NCI-H446 treated with DMSO at 0.1 percent for 48 hours (cell line): ENCODE data around the gene ANKFY1.
"Not testable (repeated sequence)": the region's sequence is repeated elsewhere in the genome, so short reads cannot be mapped to it uniquely, and the experiment has no call there.

Experiments
- DNase-seq: peaks from one replicate; lab custom pipeline; 2025; lab: John Stamatoyannopoulos, UW

The ANKFY1 gene

DNA sequence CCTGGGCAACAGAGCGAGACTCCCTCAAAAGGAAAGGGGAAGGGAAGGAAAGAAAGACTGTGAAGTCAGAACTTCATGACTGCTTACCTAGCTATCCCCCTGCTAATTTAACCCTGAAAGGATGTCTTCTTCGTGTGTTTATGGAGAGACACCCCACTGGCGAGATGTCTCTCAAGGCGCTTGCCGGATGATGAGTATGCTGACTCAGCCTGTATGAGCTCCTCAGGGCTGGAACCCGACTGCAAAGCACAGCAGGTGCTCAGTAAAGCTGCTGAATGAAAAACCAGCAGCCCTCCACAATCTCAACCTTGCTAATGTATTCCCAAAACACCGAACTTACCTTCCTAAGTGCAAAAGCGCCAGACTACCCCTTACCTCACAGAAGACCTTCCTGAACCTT, 2.3 kb downstream of the ANKFY1 start:
- no peak for DNase-seq

DNA sequence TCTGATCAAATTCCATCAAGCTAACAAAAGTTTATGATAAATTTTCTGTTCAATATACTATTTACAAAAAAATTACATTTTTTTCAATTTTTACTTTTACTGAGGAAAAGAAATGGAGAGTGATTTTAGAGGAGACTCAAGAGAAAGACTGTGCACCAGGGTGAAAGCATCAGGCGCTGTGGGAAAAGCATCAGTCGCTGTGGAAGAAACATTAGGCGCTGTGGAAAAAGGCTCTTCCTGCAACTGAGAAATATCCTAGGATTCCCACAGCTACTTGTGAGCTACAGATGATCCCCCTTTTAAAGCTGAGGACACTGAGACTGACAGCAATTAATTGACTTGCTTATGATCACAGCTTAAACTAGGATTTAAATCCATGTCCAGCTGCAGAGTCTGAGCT, 4.9 kb downstream of the ANKFY1 start:
- DNase-seq: no peak

DNA sequence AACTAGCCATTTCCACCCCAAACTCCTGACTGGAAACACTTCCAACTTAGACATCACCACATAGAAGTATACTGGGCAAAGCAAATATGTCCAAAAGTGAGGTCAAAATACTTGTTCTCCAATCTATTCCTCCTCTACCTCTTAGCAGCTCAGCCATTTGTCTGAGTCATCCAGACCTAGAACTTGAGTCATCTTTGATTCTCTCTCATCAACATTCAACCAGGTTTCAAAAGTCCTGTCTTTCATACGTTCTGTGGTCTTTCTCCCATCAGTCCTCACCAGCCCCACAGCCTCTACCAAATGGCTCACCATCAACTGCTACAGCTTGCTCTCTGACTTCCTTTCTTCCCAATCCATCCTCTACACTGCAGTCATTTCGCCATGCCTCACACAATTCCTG, 6.8 kb downstream of the ANKFY1 start:
- no peak for DNase-seq

DNA sequence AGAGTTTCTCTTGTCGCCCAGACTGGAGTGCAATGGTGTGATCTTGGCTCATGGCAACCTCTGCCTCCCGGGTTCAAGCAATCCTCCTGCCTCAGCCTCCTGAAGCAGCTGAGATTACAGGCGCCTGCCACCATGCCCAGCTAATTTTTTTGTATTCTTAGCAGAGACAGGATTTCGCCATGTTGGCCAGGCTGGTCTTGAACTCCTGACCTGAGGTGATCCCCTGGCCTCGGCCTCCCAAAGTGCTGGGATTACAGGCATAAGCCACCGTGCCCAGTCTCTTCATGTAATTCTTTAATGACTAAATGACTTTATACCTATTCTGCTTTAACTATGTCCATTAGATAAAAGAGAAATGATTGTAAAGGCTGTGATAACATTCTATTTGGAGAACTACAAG, 8.5 kb downstream of the ANKFY1 start:
- DNase-seq: not testable (repeated sequence)

DNA sequence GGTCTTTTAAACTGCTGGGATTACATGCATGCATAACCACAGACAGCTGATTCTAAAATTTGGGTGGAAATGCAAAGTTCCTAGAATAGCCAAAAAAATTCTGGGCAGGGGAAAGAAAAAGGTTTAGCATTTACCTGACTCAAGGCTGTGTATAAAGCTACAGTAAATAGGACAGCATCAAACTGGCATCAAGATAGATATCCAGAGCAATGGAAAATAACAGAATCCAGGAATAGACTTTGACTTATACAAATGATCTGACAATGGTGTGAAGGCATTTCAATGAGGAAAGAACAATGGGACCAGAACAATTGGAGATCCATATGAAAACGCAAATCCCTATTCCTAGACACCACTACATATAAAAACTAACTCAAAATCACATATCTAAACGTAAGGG, 12.9 kb downstream of the ANKFY1 start:
- no peak for DNase-seq

DNA sequence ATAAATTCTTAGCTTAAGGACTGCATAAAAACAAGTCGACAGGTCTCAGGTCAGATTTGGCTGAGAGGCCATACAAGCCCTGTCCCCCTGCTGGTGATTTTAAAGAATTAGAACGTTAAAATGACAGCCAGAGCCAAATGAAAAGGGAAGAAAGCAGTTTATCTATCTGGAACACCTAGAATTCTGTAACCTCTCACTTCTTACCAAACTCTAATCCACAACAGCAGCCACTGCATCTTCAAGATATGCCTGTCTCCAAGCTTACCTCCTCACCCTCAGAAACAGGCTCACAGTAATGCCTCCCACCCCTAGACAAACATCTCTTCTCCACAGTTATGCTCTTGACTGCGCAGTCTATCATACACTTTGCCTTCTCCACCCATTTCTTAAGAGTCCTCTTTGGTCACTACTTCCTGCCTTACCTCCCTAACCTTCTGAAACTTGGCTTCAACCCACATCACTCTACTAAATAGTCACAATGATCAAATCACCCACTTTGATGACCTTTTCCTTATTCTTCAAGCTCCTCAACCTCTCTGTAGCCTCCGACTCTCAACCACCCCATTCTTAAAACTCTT, 14.2 kb downstream of the ANKFY1 start:
- DNase-seq: no peak

DNA sequence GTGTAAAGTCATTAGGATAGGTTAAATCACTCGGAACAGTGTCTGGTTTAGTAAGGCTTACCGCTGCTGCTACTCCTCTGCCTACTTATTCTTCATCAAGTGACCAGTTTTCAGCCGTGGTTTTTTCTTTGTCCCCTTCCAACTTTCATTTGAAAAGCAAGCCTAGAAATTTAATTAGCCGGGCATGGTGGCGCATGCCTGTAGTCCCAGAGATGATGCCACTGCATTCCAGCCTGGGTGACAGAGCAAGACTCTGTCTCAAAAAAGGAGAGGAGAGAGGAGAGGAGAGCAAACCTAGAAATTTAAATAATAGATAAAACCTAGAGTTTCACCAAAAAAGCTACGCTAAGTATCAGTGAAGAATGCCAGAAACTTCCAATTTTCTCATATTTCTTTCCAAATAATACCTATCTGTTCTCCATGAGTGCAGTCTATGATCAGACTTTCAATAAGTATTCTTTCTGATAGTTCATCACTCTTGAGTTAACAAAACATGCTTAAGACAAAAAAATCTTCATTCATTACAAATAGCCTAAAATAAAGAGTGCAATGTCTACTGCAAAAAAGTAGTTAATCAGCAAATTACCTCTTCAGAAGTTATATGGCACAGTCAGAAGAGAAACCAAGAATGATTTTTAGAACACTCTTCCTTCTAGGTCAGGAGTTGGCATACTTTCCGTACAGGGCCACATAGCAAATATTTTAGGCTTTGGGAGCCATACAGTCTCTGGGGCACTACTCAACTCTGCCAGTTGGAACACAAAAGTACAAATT, 15.1 kb downstream of the ANKFY1 start:
- no peak for DNase-seq

DNA sequence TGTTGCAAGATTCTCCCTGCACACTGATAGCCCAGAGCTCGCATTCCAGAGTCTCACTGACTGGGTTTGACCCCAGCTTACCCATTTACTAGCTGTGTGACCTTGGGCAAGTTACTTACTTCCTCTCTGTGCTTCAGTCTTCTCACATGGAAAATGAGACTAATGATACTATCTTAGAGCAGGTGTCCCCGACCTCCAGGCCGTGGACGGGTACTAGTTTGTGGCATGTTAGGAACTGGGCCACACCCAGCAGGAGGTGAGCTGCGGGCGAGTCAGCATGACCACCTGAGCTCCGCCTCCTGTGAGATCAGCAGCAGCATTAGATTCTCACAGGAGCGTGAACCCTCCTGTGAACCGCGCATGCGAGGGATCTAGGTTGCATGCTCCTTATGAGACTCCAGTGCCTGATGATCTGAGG, 15.8 kb downstream of the ANKFY1 start:
- DNase-seq: no peak

DNA sequence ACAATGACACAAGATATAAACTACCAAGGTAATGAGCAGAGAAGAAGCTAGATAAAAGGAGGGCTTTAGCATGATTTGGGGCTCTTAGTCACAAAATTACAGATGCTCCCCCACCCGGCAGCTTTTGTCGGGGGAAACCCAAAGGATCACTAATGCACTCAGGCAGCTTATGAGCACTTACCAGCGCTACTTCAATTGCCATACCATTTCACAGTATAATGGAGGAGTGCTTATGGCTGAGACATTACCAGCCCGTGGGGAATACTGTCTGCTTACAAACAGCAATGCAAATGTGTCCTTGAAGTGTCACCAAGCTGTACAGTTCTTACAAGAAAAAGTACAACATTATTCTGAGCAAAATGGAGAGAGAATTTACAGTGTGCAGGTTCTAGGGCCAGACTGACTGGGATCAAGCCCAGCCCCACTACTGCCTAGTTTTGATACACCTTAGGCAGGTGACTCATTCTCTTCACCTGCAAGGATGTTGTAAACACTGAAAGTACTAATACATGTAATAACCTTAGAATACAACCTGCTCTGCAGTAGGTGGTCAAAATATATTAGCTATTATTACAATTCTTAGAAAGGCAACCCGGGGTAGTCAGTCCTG, 16.3 kb downstream of the ANKFY1 start:
- no peak for DNase-seq

DNA sequence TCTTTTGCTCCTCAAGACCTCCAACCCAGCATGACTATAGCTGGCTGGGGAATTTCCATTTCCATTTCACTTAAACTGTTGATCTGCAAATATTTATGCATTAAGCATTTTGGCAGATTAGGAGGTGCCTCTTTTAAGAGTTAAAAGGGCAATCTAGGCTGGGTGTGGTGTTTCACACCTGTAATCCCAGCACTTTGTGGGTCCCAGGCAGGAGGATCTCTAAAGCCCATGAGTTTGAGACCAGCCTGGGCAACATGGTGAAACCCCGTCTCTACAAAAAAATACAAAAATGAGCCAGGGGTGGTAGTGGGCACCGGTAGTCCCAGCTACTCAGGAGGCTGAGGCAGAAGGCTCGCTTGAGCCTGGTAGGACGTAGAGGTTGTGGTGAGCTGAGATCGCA, 17.1 kb downstream of the ANKFY1 start:
- DNase-seq: no peak

DNA sequence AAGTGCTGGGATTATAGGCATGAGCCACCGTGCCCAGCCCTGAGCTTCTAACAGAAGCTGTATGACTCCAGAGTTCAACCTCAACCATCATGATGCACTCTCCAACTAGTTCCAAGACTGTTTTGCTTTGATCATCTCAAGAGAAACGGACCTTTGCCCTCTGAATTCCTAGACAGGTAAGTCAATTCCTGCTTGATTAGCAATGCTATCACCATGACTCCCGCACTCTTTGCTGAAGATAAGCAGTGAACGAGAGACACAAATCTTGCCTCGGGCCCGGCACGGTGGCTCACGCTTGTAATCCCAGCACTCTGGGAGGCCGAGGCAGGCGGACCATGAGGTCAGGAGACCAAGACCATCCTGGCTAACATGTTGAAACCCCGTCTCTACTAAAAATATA, 22.2 kb downstream of the ANKFY1 start:
- DNase-seq: no peak

DNA sequence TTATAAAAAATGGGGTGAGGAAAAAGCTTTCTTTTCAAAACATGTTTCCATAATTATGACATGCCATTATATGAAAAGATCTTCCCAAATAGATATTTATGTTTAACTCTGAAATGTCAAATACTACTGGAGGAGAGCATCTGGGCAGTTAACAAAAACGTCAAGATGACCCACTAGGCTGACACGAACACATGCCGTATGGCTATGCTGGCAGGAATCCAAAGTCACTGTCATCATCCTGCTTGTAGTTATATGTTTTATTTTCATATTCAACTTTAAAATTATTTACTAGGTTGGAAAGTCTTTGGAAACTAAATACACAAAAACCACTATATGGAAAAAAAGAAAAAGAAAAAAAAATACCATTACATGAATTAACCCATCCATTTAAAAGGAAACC, 27.3 kb downstream of the ANKFY1 start:
- DNase-seq: peak; percentile 0

DNA sequence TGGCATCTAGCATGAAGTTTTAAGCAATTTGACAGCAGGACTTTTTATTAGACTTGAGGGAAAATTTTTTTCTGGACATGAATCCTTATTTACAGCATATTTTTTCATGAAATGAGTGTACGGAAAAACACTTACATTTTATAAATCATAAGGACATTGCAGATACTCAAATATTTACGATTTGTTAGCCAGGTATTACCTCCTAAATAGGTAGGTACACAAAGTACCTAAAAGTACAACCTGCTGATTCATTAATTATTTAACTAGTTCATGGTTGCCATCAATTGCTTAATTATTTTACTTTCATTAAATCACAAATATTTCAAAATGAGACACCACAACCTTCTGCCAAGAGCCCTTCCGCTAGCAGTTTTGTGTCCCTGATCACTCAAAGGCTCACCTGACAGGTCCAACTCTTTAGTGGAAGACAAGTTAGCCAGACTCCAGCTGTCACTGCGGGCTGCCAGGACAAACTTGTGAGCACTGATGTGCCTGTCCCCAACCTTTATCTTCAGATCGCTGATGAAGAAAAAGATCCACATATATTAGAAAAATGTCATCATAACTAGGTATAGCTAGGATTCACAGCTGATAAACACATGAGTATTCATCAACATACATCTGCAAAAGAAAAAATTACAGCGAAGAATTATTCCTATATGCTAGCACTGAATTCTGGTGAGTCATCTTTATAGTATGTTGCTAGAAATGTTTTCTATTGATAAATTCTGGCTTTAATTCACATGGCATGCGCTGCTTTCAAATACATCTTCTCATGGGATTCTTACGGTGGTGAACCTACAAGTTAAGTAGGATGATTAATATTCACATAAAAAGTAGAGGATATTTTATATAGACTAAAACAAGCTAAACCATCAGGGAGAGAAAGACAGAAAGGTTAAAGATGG, 28.2 kb downstream of the ANKFY1 start:
- DNase-seq: no peak

DNA sequence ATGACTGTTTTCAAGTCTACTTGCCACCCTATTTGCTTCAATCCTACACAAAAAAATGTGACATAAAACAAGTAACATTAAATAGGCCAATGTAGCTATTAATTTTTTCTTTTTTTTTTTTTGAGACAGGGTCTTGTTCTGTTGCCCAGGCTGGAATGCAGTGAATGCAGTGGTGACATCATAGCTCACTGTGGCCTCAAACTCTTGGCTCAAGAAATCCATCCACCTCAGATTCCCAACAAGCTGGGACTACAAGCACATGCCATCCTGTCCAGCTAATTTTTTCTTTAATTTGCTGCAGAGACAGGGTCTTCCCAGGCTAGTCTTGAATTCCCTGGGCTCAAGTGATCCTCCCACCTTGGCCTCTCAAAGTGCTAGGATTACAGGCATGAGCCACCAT, 29.4 kb downstream of the ANKFY1 start:
- no peak for DNase-seq

DNA sequence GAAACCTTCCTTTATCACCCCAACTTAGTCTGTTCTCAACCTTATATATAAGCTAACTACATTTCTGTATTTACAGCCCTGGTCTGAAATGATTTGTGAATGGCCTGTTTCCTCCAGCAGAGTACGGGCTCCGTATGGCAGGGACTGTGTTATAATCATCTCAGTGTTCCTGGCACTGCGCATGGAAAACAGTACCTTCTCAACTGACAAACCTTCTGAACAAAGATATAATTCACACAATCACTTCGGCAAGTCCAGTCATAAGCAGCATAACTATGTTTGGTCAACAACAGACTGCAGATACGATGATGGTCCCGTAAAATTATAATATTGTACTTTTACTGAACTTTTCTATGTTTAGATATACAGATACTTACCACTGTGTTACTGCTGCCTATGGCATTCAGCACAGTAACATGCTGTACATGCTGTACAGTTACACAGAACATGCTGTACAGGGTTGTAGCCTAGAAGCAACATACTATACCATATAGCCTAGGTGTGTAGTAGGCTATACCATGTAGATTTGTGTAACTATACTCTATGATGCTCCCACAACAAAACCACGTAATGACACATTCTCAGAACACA, 30.0 kb downstream of the ANKFY1 start:
- no peak for DNase-seq

DNA sequence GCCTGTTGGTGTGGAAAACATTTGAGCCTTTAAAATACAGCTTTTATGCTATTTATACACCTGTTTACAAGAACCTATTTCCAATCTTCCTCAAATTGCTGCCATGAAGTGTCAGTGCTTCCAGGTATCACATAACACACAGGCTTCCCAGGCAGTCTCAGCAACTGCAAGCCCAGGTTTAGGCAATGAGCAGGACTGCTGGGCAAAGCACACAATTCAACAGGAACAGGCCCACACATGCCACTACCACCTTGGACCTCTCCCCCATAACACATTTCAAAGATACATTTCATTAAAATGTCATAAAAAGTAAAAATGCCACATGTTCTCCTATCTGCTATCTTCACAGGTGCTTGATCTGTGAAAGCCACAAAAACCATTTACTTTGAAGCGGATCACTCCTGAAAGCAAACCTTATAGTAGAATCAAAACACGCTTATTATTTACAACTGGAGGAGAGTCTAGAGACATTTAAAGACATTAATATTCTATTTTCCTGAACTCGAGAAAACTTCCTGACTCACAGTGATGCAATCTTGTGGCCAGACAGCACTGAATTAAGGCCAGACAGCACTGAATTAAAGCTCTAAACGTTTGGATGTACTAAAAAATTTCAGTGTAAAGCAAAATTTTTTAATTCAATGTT, 31.5 kb downstream of the ANKFY1 start:
- DNase-seq: no peak

DNA sequence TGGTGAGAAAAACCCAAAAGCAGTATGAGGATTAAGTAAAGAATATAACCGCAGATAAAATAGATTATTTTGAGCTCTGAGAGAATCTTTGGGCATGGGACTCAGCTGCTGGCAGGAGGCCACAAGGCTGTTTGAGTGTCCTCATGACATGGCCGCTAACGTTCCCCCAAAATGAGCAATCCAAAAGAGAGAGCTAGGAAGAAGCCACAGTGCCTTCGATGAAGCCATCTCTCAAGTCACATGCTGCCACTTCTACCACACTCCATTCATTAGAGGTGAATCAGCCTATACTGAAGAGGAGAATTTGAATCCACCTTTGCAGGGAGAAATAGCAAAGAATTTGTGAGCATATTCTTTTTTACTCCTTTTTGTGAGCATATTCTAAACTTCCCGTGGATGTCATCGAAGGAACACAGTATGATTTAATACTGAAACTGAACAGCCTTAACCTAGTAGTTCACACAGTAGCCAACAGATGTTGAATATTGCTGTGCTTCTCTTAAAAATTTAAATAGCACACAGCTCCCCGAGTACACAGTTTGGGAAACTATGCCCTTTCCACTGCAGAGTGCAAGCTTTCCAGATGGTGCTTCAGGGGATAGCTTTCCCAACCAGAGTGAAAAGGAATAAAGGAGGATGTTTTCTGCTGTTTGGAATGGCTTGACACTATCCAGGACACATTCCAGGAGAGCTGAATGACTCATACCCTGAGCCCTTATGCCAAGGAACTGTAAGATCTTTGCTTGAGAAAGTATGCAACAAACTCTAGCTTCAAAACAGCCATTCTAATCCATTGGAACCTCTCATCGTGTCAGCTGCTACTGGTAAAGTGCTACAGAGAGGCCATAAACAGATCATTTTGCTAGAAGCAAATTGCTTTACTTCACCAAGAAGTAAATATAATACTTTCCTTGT, 33.9 kb downstream of the ANKFY1 start:
- peak; percentile 65 for DNase-seq

DNA sequence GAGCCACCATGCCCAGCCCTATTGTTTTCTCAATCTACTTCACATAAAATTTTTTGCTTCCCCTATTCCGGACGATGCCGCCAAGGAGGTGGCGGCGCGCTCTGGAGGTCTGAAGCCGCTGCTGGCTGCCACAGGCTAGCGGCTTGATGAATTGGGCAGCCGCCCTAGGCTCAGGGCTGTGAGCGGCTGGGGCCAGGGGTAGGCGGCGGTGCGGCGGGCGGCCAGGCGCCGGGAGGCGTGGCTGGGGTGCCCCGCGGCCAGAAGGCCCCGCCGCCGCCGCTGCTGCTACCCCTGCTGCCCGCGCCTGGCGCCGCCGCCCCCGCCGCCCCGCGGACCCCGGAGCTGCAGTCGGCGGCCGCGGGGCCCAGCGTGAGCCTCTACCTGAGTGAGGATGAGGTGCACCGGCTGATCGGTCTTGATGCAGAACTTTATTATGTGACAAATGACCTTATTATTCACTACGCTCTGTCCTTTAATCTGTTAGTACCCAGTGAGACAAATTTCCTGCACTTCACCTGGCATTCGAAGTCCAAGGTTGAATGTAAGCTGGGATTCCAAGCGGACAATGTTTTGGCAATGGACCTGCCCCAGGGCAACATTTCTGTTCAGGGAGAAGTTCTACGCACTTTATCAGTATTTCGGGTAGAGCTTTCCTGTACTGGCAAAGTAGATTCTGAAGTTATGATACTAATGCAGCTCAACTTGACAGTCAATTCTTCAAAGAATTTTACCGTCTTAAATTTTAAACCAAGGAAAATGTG, 41.7 kb downstream of the ANKFY1 start:
- DNase-seq: no peak

DNA sequence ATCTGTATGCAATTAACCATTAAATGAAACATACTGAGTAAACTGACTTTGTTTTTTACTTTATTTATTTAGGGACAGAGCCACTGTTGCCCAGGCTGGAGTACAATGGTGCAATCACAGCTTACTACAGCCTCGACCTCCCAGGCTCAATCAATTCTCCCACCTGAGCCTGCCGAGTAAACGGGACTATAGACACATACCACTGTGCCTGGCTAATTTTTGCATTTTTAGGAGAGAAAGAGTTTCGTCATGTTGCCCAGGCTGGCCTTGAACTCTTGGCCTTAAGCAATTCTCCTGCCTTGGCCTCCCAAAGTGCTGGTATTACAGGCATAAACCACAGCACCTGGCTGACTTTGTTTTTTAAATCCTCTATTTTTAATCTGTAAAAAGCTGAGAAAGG, 42.6 kb downstream of the ANKFY1 start:
- no peak for DNase-seq

DNA sequence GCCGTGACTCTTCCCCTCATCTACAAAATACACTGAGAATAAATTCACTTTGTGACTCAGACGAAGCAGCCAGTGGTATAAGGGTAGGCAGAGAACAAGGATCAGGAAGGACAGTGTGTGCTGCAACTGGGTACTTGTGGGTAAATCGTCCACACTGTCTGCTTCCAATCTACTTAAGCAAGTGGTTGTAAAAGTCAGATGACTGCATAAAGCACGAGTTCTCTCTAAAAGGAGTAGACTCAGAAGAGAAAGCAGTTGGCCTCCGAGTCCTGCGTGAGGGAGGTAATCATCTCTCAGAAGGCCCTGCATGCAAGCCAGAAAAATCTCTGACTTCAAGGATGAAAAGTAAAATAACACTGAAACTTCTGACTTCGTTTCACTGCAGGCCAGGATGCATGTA, 43.1 kb downstream of the ANKFY1 start:
- no peak for DNase-seq
